H9 (cell line): ENCODE data around the gene SLC52A3. TPM values are rescaled to one million over a fixed set of nuclear protein-coding genes. Genes with fewer than 3 reads are reported as not detected.

Experiments
- DNase-seq: peaks from one replicate; pipeline ENCODE4 v3.0.0-alpha.2; 2017
- H2AFZ ChIP-seq: one replicate; pipeline ENCODE4 v1.6.1; 2013; ENCODE audit warnings: mild to moderate bottlenecking, low read length, control low read depth, moderate library complexity
- H2AK5ac ChIP-seq: 2 replicates; pipeline ENCODE4 v1.6.1; 2013; ENCODE audit warnings: low read length, control low read depth, mixed read lengths; ENCODE audit not compliant: insufficient read length
- H2BK120ac ChIP-seq: one replicate; pipeline ENCODE4 v1.6.1; 2013; ENCODE audit warnings: low read depth, mild to moderate bottlenecking, low read length, control low read depth, inconsistent platforms; ENCODE audit not compliant: poor library complexity, severe bottlenecking
- H2BK12ac ChIP-seq: 2 replicates; pipeline ENCODE4 v1.6.1; 2013; ENCODE audit warnings: low read length, control low read depth, mixed read lengths, low read depth; ENCODE audit not compliant: insufficient read length
- H2BK15ac ChIP-seq: 2 replicates; pipeline ENCODE4 v1.6.1; 2013; ENCODE audit warnings: low read depth, low read length, control low read depth
- H2BK20ac ChIP-seq: one replicate; pipeline ENCODE4 v1.6.1; 2013; ENCODE audit warnings: low read depth, mild to moderate bottlenecking, low read length, control low read depth, inconsistent platforms; ENCODE audit not compliant: poor library complexity, severe bottlenecking
- H2BK5ac ChIP-seq: 2 replicates; pipeline ENCODE4 v1.6.1; 2013; ENCODE audit warnings: low read length, control low read depth, mixed read lengths; ENCODE audit not compliant: insufficient read length
- H3K14ac ChIP-seq: 2 replicates; pipeline ENCODE4 v1.6.1; 2013; ENCODE audit warnings: low read length, control low read depth; ENCODE audit not compliant: insufficient read depth
- H3K18ac ChIP-seq: 2 replicates; pipeline ENCODE4 v1.6.1; 2013; ENCODE audit warnings: low read depth, mild to moderate bottlenecking, mixed read lengths, low read length, control low read depth; ENCODE audit not compliant: insufficient read length
- H3K23ac ChIP-seq: 2 replicates; pipeline ENCODE4 v1.6.1; 2013; ENCODE audit warnings: low read length, control low read depth, mixed read lengths, low read depth; ENCODE audit not compliant: insufficient read length
- H3K23me2 ChIP-seq: 2 replicates; pipeline ENCODE4 v1.6.1; 2013; ENCODE audit warnings: low read depth, mild to moderate bottlenecking, mixed read lengths, low read length, control low read depth; ENCODE audit not compliant: insufficient read length, poor library complexity, severe bottlenecking
- H3K27ac ChIP-seq: 2 replicates; pipeline ENCODE4 v1.5.1; 2013; ENCODE audit warnings: low read length, control low read depth, mixed read lengths, low read depth; ENCODE audit not compliant: insufficient read length
- H3K27me3 ChIP-seq: 2 replicates; pipeline ENCODE4 v1.6.1; 2013; ENCODE audit warnings: low read length, control low read depth, inconsistent platforms; ENCODE audit not compliant: insufficient read depth
- H3K4ac ChIP-seq: 2 replicates; pipeline ENCODE4 v1.6.1; 2013; ENCODE audit warnings: low read depth, mild to moderate bottlenecking, control low read depth, inconsistent platforms, low read length, moderate library complexity
- H3K4me1 ChIP-seq: 2 replicates; pipeline ENCODE4 v1.6.1; 2013; ENCODE audit warnings: low read length, control low read depth, inconsistent platforms; ENCODE audit not compliant: insufficient read depth
- H3K4me2 ChIP-seq: 2 replicates; pipeline ENCODE4 v1.6.1; 2013; ENCODE audit warnings: low read length, control low read depth, mixed read lengths; ENCODE audit not compliant: insufficient read length, insufficient read depth
- H3K56ac ChIP-seq: 2 replicates; pipeline ENCODE4 v1.6.1; 2013; ENCODE audit warnings: low read depth, mild to moderate bottlenecking, mixed read lengths, low read length, control low read depth; ENCODE audit not compliant: insufficient read length
- H3K79me1 ChIP-seq: 2 replicates; pipeline ENCODE4 v1.6.1; 2013; ENCODE audit warnings: low read depth, mild to moderate bottlenecking, moderate library complexity, low read length, control low read depth, inconsistent platforms; ENCODE audit not compliant: insufficient read depth, poor library complexity, severe bottlenecking
- H3K79me2 ChIP-seq: 2 replicates; pipeline ENCODE4 v1.6.1; 2013; ENCODE audit warnings: low read length, control low read depth, inconsistent platforms; ENCODE audit not compliant: insufficient read depth
- H3K9ac ChIP-seq: 2 replicates; pipeline ENCODE4 v1.6.1; 2013; ENCODE audit warnings: low read length, control low read depth, mixed read lengths; ENCODE audit not compliant: insufficient read length; ENCODE audit errors: extremely low read depth
- H3K9me3 ChIP-seq: one replicate; pipeline ENCODE4 v1.6.1; 2013; ENCODE audit warnings: low read depth, low read length, inconsistent platforms; ENCODE audit not compliant: control insufficient read depth
- H3T11ph ChIP-seq: one replicate; pipeline ENCODE4 v1.6.1; 2013; ENCODE audit warnings: mild to moderate bottlenecking, low read length, control low read depth, inconsistent platforms
- H4K20me1 ChIP-seq: one replicate; pipeline ENCODE4 v1.6.1; 2013; ENCODE audit not compliant: control insufficient read depth, insufficient read length, insufficient read depth
- H4K5ac ChIP-seq: 2 replicates; pipeline ENCODE4 v1.6.1; 2013; ENCODE audit warnings: low read depth, mild to moderate bottlenecking, mixed read lengths, low read length, control low read depth; ENCODE audit not compliant: insufficient read length
- H4K8ac ChIP-seq: replicated peaks from 2 replicates; pipeline ENCODE4 v1.6.1; 2013; ENCODE audit warnings: low read length, control low read depth, mixed read lengths, low read depth; ENCODE audit not compliant: insufficient read length
- H4K91ac ChIP-seq: 2 replicates; pipeline ENCODE4 v1.6.1; 2013; ENCODE audit warnings: low read depth, mild to moderate bottlenecking, moderate library complexity, mixed read lengths, low read length, control low read depth; ENCODE audit not compliant: insufficient read length
- H3K27ac Mint-ChIP-seq, 3 experiments: 2 replicates in 2 of 3; 3 replicates in 1 of 3; pipeline ENCODE4 v1.8.0; 2020 to 2021; ENCODE audit warnings: mixed read lengths in 3 of 3, mild to moderate bottlenecking in 1 of 3, moderate library complexity in 1 of 3
- H3K27me3 Mint-ChIP-seq: 2 replicates; pipeline ENCODE4 v1.8.0; 2021; ENCODE audit warnings: low read depth, mild to moderate bottlenecking, moderate library complexity, mixed read lengths
- H3K36me3 Mint-ChIP-seq, 3 experiments: 2 replicates in 2 of 3; 3 replicates in 1 of 3; pipeline ENCODE4 v1.8.0; 2020 to 2021; ENCODE audit warnings: low read depth in 3 of 3, mixed read lengths in 3 of 3; ENCODE audit not compliant: insufficient read depth in 1 of 3
- H3K4me1 Mint-ChIP-seq, 2 experiments: 2 replicates each; pipeline ENCODE4 v1.8.0; 2020; ENCODE audit warnings: mixed read lengths in 2 of 2
- H3K4me3 Mint-ChIP-seq, 2 experiments: 2 replicates in 1 of 2; 3 replicates in 1 of 2; pipeline ENCODE4 v1.8.0; 2020 to 2021; ENCODE audit warnings: mild to moderate bottlenecking in 2 of 2, mixed read lengths in 2 of 2, moderate library complexity in 1 of 2
- H3K9me3 Mint-ChIP-seq, 2 experiments: 2 replicates in 1 of 2; 3 replicates in 1 of 2; pipeline ENCODE4 v1.8.0; 2020; ENCODE audit warnings: mild to moderate bottlenecking in 2 of 2, mixed read lengths in 2 of 2, moderate library complexity in 1 of 2
- WGBS: extraction: QIAGEN DNeasy Blood & Tissue Kit; methylation state at CpG from one replicate; pipeline ENCODE4 v1.1.7; 2013; ENCODE audit warnings: missing lambda C conversion rate, low lambda C conversion rate, mixed read lengths; ENCODE audit not compliant: insufficient read length; ENCODE audit errors: extremely low coverage; 5-methylcytosine and 5-hydroxymethylcytosine counted together
- total RNA-seq: library from RNA; stranded (reverse); gene quantifications from 2 replicates; pipeline ENCODE4 v1.2.1, GENCODE V29; 2021
- TF ChIP-seq, protein P1 (sequence below): fragments of 200-600 bp; sonication (generic); conservative IDR thresholded peaks from 3 replicates; pipeline ENCODE4 v1.8.0; 2021; ENCODE audit warnings: antibody characterized with exemption, mild to moderate bottlenecking

Gene SLC52A3
- total RNA-seq, 1 experiment from 2014 or later = 3.3 TPM

- Histone ChIP-seq H2BK5ac (no peak overlapping the region), H3K56ac (no peak overlapping the region), H4K8ac (no peak overlapping the region), H3K79me1 (no peaks in the 10 kb centered on the region), H3K27me3 (no peaks in the 10 kb centered on the region), H4K5ac (no peak overlapping the region), H3K23me2 (no peaks in the 10 kb centered on the region), H4K91ac (no peak overlapping the region), H3K4me1 (peaks cover 3% of the 10 kb centered on the region; the same call in 1 of the 2 replicates), H3K18ac (no peak overlapping the region), H3K9ac (no peak overlapping the region), H3K4me2 (no peak overlapping the region), H3K9me3 (no peaks in the 10 kb centered on the region), H4K20me1 (no peaks in the 10 kb centered on the region), H2BK12ac (no peak overlapping the region), H3K4ac (no peak overlapping the region), H2AK5ac (no peak overlapping the region), H3K79me2 (no peaks in the 10 kb centered on the region), H3K23ac (no peak overlapping the region), H3T11ph (no peak overlapping the region), H3K27ac (no peak overlapping the region), H2BK15ac (no peak overlapping the region), H2BK20ac (no peak overlapping the region), H3K14ac (no peak overlapping the region; the same call in 1 of the 2 replicates), H2AFZ (no peak overlapping the region), H2BK120ac (no peak overlapping the region)
- Mint-ChIP-seq H3K9me3 (no peaks in the 10 kb centered on the region; a peak in 1 of 5 replicates), H3K4me3 (no peak overlapping the region; a peak in 1 of 5 replicates), H3K4me1 (peaks cover 14 to 24% of the 10 kb centered on the region in 2 experiments), H3K27me3 (peaks cover 59% of the 10 kb centered on the region), H3K27ac (peak overlapping the region in 1 of 3 experiments; percentile 27; a peak in 1 of 7 replicates), H3K36me3 (no peaks in the 10 kb centered on the region; a peak in 1 of 7 replicates)
- peak; percentile 58 for DNase-seq
- no CpG with 5 or more reads among the region's 8 CpGs for WGBS
- TF ChIP-seq, protein P1, sequence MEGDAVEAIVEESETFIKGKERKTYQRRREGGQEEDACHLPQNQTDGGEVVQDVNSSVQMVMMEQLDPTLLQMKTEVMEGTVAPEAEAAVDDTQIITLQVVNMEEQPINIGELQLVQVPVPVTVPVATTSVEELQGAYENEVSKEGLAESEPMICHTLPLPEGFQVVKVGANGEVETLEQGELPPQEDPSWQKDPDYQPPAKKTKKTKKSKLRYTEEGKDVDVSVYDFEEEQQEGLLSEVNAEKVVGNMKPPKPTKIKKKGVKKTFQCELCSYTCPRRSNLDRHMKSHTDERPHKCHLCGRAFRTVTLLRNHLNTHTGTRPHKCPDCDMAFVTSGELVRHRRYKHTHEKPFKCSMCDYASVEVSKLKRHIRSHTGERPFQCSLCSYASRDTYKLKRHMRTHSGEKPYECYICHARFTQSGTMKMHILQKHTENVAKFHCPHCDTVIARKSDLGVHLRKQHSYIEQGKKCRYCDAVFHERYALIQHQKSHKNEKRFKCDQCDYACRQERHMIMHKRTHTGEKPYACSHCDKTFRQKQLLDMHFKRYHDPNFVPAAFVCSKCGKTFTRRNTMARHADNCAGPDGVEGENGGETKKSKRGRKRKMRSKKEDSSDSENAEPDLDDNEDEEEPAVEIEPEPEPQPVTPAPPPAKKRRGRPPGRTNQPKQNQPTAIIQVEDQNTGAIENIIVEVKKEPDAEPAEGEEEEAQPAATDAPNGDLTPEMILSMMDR = no peak
Measured at GRCh38 chr20:723756-724155, 44.5 kb downstream of the SLC52A3 start.
